ENCODE results near the gene IFT122.

DNA sequence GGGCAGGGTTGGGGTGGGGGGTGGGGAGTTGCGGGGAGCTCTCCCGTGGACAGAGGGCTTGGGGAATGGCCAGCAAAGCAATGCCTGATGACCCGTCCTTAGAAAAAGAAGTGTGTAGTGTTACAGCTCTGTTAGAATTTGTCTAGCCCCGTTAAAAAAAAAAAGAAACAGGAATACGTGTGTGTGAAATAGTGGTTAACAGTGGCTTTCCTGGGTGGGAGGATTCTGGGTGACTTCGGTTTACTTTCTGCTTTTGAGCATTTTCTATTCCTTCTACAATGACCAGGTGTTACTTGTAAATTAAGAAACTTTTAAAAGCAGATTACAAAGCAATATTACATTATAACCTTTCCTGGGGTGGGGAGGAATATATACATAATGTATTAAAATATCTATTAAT lies 127.9 kb downstream of the IFT122 start:
- TF ChIP-seq CTCF (IDR thresholded peaks at IDR 0.05) (no peak), POLR2A (IDR thresholded peaks at IDR 0.05) (no peak)
